IPS-NIHi11 (cell line): ENCODE measurements around the gene KLHDC9.

Source experiments
- DNase-seq: peaks from one replicate; pipeline ENCODE4 v3.0.0; 2012; ENCODE audit warnings: mixed read lengths, low spot score

KLHDC9 gene

GRCh38 chr1:161132410-161133219 lies 34.5 kb downstream of the KLHDC9 start, which contains the start of gene DEDD:
Gene DEDD (minus strand): TSS chr1:161132667. CDS start chr1:161124462, 8,205 bp downstream.
- peak; percentile 92 for DNase-seq

GRCh38 chr1:161133220-161133740 lies 35.1 kb downstream of the KLHDC9 start:
- peak; percentile 11 for DNase-seq

- no peak for DNase-seq
Measured at GRCh38 chr1:161137881-161138280, 39.7 kb downstream of the KLHDC9 start.

GRCh38 chr1:161138431-161138830 lies 40.3 kb downstream of the KLHDC9 start:
- no peak for DNase-seq

GRCh38 chr1:161139766-161140165 lies 41.6 kb downstream of the KLHDC9 start:
- DNase-seq, result peak; percentile 23

GRCh38 chr1:161140755-161141400 lies 42.7 kb downstream of the KLHDC9 start:
- no peak for DNase-seq

- no peak for DNase-seq
Measured at GRCh38 chr1:161145832-161146231, 47.7 kb downstream of the KLHDC9 start.
